Choroid plexus epithelial cell (primary cell): ENCODE measurements around the gene LRRC75A.
"Not testable (repeated sequence)": the region's sequence is repeated elsewhere in the genome, so short reads cannot be mapped to it uniquely, and the experiment has no call there.

Source experiments
- DNase-seq: peaks from one replicate; pipeline ENCODE4 v3.0.0-alpha.2; 2010; ENCODE audit warnings: low read depth
- H3K4me3 ChIP-seq: 2 replicates; pipeline ENCODE4 v1.5.1; 2011; ENCODE audit warnings: low read depth, mild to moderate bottlenecking, control low read depth, low read length, moderate library complexity
- TF ChIP-seq, protein P1 (sequence below): conservative IDR thresholded peaks from 2 replicates; pipeline ENCODE4 v1.5.1; 2011; ENCODE audit warnings: low read depth, mild to moderate bottlenecking, control low read depth, inconsistent platforms, low read length, moderate library complexity

Gene LRRC75A

DNA sequence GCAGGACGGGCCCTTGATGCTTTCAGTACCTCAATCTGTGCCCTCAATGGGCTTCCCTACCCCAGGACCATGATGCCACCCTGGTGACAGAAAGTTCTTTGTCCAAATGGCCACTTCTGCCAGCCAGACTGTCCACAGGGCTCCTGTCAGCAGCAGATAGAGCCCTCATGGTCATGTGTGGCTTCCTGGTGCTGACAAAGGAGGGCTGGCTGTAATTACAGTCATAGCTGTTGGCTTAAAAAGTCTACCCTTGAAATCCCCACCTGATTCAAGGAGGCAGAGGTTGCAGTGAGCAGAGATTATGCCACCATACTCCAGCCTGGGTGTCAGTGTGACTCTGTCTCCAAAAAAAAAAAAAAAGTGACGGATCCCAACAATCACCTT is 73.3 kb downstream of the LRRC75A start:
- DNase-seq: no peak
- no peak overlapping the region for H3K4me3 ChIP-seq
- TF ChIP-seq, protein P1, sequence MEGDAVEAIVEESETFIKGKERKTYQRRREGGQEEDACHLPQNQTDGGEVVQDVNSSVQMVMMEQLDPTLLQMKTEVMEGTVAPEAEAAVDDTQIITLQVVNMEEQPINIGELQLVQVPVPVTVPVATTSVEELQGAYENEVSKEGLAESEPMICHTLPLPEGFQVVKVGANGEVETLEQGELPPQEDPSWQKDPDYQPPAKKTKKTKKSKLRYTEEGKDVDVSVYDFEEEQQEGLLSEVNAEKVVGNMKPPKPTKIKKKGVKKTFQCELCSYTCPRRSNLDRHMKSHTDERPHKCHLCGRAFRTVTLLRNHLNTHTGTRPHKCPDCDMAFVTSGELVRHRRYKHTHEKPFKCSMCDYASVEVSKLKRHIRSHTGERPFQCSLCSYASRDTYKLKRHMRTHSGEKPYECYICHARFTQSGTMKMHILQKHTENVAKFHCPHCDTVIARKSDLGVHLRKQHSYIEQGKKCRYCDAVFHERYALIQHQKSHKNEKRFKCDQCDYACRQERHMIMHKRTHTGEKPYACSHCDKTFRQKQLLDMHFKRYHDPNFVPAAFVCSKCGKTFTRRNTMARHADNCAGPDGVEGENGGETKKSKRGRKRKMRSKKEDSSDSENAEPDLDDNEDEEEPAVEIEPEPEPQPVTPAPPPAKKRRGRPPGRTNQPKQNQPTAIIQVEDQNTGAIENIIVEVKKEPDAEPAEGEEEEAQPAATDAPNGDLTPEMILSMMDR: no peak

GRCh38 chr17:16417896-16418684 is 73.9 kb downstream of the LRRC75A start:
- no peak for DNase-seq
- TF ChIP-seq, protein P1: no peak
- no peak overlapping the region for H3K4me3 ChIP-seq

- DNase-seq: no peak
- TF ChIP-seq, protein P1: no peak
- H3K4me3 ChIP-seq: no peak overlapping the region
Measured at GRCh38 chr17:16417399-16417798, 74.6 kb downstream of the LRRC75A start.

DNA sequence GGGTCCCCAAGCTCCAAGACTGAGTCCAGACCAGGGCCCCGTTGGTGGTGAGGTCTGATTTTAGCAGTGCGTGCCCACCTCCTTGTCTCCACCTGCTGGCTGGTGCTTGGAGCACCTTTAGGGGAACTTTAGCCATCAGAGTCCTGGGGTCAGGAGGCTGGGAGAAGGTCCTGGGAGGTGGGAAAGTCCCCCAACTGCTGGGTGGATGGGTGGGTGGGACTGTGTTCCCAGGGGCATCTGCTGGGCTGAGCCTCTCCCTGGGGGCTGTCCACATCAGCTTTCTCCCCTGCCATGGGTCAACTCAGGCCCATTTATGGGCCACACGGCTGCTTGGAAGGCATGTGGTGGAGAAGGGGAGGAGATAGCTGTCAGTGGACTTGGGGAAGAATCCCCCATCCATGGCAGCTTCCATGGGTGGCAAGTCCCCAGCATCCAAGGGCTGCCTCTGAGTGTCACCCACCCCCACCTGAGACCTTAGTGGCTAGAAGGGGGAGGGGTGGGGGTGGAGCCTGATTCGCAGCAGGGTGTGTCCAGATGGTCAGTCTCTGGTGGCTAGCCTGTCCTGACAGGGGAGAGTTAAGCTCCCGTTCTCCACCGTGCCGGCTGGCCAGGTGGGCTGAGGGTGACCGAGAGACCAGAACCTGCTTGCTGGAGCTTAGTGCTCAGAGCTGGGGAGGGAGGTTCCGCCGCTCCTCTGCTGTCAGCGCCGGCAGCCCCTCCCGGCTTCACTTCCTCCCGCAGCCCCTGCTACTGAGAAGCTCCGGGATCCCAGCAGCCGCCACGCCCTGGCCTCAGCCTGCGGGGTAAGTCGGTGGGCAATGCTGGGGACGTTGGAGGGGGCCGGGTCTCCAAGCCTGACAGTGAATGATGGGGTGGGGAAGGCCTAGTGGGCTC is 76.7 kb downstream of the LRRC75A start, which contains the start of gene TRPV2:
TSS of gene TRPV2 (plus strand) at position 541 of the 894 bp plus-strand sequence. CDS start 2,098 bp downstream, outside the sequence.
- no peak for DNase-seq

DNA sequence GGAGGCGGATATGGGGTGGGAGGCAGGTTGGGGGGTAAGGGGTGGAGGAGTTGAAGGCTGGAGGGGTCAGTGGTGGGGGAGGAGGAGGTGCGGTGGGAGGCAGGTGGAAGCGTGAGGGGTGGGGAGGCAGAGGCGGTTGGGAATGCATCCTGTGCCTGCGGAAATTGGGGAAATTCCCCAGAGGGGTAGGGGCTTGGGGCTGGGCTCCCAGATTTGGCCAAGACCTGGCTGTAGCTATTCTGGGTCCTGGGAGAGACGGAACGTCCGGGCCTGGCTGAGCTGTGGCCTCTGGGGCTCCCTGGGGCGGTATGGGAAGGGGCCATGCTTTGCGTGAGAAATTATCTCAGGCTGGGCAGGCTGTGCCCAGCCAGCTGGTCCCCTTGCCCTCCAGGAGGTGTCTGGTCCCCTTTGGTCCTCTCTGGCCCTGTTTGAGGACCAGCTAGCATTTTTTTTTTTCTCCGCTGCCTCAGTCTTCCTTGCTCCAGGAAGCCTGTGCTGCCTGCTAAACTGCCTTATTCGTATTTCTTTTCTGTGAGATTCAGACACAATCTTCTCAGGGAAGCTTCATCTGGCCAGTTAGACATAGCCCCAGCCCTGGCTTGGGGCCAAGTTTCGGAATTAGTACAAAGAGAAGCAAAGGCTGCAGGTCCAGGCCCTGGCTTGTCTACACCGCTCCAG is 83.9 kb downstream of the LRRC75A start:
- TF ChIP-seq, protein P1: no peak
- H3K4me3 ChIP-seq: peak overlapping the region; percentile 13

More for the DNA sequence above, 76.7 kb downstream of the LRRC75A start, which contains the start of gene TRPV2:
- peak within 1 kb of the TSS; percentile 65 for H3K4me3 ChIP-seq
- TF ChIP-seq, protein P1: peak; percentile 32

DNA sequence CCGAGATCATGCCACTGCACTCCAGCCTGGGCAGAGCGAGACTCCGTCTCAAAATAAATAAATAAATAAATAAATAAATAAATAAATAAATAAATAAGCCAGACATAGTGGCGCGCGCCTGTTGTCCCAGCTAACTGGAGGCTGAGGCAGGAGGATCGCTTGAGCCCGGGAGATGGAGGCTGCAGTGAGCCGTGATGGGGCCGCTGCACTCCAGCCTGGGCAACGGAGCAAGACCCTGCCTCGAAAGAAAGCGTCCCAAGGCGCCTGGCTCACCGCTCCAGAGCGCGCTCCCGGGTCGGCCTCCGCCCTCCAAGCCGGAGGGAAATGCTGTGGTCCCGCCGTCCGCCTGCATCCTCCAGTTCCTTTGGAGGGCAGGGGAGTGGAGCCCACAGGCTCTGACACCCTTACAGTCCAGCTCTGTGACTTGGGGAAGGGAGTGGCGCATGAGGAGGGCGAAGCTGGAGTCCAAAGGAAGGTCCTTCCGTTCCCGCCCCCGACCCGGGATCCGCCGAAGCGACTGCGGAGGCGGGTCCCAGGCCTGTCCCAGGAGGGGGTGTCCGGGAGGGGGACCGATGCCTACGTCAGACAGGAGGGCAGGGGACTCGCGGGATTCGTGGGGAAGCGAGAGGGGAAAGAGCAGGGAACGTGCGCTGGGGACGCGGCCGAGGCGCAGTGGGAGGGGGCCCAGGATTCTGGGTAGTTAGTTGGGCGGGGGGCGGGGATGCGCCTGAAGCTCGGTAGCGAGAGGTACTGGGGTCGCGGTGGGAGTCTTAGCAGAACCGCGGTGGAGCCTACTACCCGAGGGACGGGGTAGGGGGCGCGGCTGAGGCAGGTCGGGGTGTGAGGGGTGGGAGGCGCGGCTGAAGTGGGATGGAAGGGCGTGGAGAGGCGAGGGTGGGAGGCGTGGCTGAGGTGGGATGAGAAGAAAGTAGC is 85.0 kb downstream of the LRRC75A start:
- DNase-seq: no peak
- peak overlapping the region; percentile 66 for H3K4me3 ChIP-seq
- TF ChIP-seq, protein P1: no peak

More for the DNA sequence above, 83.9 kb downstream of the LRRC75A start:
- DNase-seq: peak; percentile 81

- H3K4me3 ChIP-seq, DNase-seq: not testable (repeated sequence)
Measured at GRCh38 chr17:16403847-16404246, 88.1 kb downstream of the LRRC75A start.
